A549 (cell line): ENCODE results near the gene MBNL2. TPM values are rescaled to one million over a fixed set of nuclear protein-coding genes. Genes with fewer than 3 reads are reported as not detected.

Experiments
- ATAC-seq, 2 experiments: fragments of 200-7000 bp in 1 of 2; fragments of >200 bp in 1 of 2; cut with Nextera tagmentation in 1 of 2; cut with Tn5 transposase in 1 of 2; 3 replicates each; pipeline versions ENCODE4 v1.8.0 to v1.9.1; 2018 to 2020; ENCODE audit warnings: mild to moderate bottlenecking in 1 of 2, moderate library complexity in 1 of 2
- CTCF ChIA-PET: fragments of 300-600 bp; sonication (Branson Sonifier 250); formaldehyde crosslinking; extraction: SDS; loops from one replicate; lab custom pipeline; 2021; ENCODE audit warnings: antibody characterized with exemption, inconsistent platforms; lab: Yijun Ruan, JAX
- POLR2A ChIA-PET: fragments of 350-600 bp; formaldehyde crosslinking; extraction: SDS; loops from one replicate; lab custom pipeline; 2021; ENCODE audit warnings: antibody characterized with exemption, inconsistent platforms; lab: Yijun Ruan, JAX
- DNase-seq, 2 experiments: peaks; one replicate each; pipeline versions ENCODE4 v3.0.0 to v3.0.0-alpha.2; 2011 to 2016; ENCODE audit warnings: low read depth in 1 of 2, low spot score in 1 of 2
- FAIRE-seq: peaks from 2 replicates; lab custom pipeline; 2011; peaks lifted over from hg19 to GRCh38; lab: Jason Lieb, UNC
- H3K27ac ChIP-seq, 2 experiments: fragments of >200 bp; sonication (Bioruptor Twin); formaldehyde crosslinking; 3 replicates each; pipeline ENCODE4 v1.5.1; 2016 to 2017
- H3K4me1 ChIP-seq: fragments of >200 bp; sonication (Bioruptor Twin); formaldehyde crosslinking; 3 replicates; pipeline ENCODE4 v1.6.1; 2016
- H3K4me2 ChIP-seq: fragments of >200 bp; sonication (Bioruptor Twin); formaldehyde crosslinking; 3 replicates; pipeline ENCODE4 v1.6.1; 2016
- H3K4me3 ChIP-seq: fragments of >200 bp; sonication (Bioruptor Twin); formaldehyde crosslinking; 3 replicates; pipeline ENCODE4 v1.5.1; 2016
- H3K9me3 ChIP-seq: fragments of >200 bp; sonication (Bioruptor Twin); formaldehyde crosslinking; 3 replicates; pipeline ENCODE4 v1.6.1; 2016
- ATOH8 ChIP-seq: fragments of 250-450 bp; sonication (Bioruptor Pico); IDR thresholded peaks from 2 replicates; pipeline ENCODE4 v1.5.0; 2020; ENCODE audit warnings: low read depth, mild to moderate bottlenecking, moderate library complexity
- BCL3 ChIP-seq: fragments of >200 bp; sonication (Bioruptor Twin); formaldehyde crosslinking; IDR thresholded peaks from 3 replicates; pipeline ENCODE4 v1.6.1; 2016
- CBX2 ChIP-seq: fragments of 200-600 bp; sonication (generic); IDR thresholded peaks from 2 replicates; pipeline ENCODE4 v1.6.1; 2016; ENCODE audit warnings: low read depth, mild to moderate bottlenecking, borderline replicate concordance
- CTCF ChIP-seq: fragments of >200 bp; sonication (Bioruptor Twin); formaldehyde crosslinking; IDR thresholded peaks from 3 replicates; pipeline ENCODE4 v1.5.1; 2016
- ESRRA ChIP-seq: fragments of 150-350 bp; IDR thresholded peaks from 2 replicates; pipeline ENCODE4 v1.6.1; 2014; ENCODE audit warnings: mild to moderate bottlenecking, low read length, borderline replicate concordance
- GATA3 ChIP-seq: IDR thresholded peaks from 2 replicates; pipeline ENCODE4 v1.6.1; 2012; ENCODE audit warnings: borderline replicate concordance
- HOXB5 ChIP-seq: fragments of 250-450 bp; sonication (Bioruptor Pico); IDR thresholded peaks from 2 replicates; pipeline ENCODE4 v1.5.0; 2020; ENCODE audit warnings: mild to moderate bottlenecking, moderate library complexity
- KDM1A ChIP-seq: fragments of 200-600 bp; sonication (generic); IDR thresholded peaks from 2 replicates; pipeline ENCODE4 v1.6.1; 2016; ENCODE audit warnings: low read depth, mild to moderate bottlenecking
- MAFK ChIP-seq: fragments of 450-650 bp; IDR thresholded peaks from 2 replicates; pipeline ENCODE4 v1.6.1; 2014; ENCODE audit not compliant: partially characterized antibody
- MAX ChIP-seq: IDR thresholded peaks from 2 replicates; pipeline ENCODE4 v1.6.1; 2012
- MAZ ChIP-seq: fragments of 150-350 bp; IDR thresholded peaks from 2 replicates; pipeline ENCODE4 v1.6.1; 2014; ENCODE audit warnings: antibody characterized with exemption, low read depth, low read length, borderline replicate concordance
- MYC ChIP-seq: IDR thresholded peaks from 2 replicates; pipeline ENCODE4 v1.6.1; 2012; ENCODE audit warnings: mild to moderate bottlenecking, inconsistent platforms, low read length, improper control_type of control experiment, borderline replicate concordance
- NPAS2 ChIP-seq: fragments of 250-450 bp; sonication (Bioruptor Pico); IDR thresholded peaks from 2 replicates; pipeline ENCODE4 v1.8.0; 2022; ENCODE audit warnings: mild to moderate bottlenecking, moderate library complexity, borderline replicate concordance
- PBX3 ChIP-seq: IDR thresholded peaks from 2 replicates; pipeline ENCODE4 v1.6.1; 2012
- POLR2AphosphoS2 ChIP-seq: conservative IDR thresholded peaks from 2 replicates; pipeline ENCODE4 v1.6.1; 2012; ENCODE audit warnings: low read length, improper control_type of control experiment, inconsistent platforms
- RFX5 ChIP-seq: fragments of 450-650 bp; IDR thresholded peaks from 2 replicates; pipeline ENCODE4 v1.7.1; 2014; ENCODE audit warnings: antibody characterized with exemption, mild to moderate bottlenecking, moderate library complexity
- SREBF2 ChIP-seq: fragments of 450-650 bp; IDR thresholded peaks from 2 replicates; pipeline ENCODE4 v1.6.1; 2014; ENCODE audit warnings: mild to moderate bottlenecking, moderate library complexity
- ZC3H11A ChIP-seq: fragments of 450-650 bp; IDR thresholded peaks from 2 replicates; pipeline ENCODE4 v1.6.1; 2014; ENCODE audit warnings: antibody characterized with exemption, mild to moderate bottlenecking
- ZFP36 ChIP-seq: fragments of 450-650 bp; IDR thresholded peaks from 2 replicates; pipeline ENCODE4 v1.6.1; 2014; ENCODE audit warnings: borderline replicate concordance; ENCODE audit not compliant: partially characterized antibody
- ZNF302 ChIP-seq: fragments of 250-450 bp; sonication (Bioruptor Pico); IDR thresholded peaks from 2 replicates; pipeline ENCODE4 v1.9.0; 2021; ENCODE audit warnings: inconsistent platforms, mild to moderate bottlenecking, moderate library complexity
- WGBS: methylation state at CpG from one replicate; pipeline ENCODE4 v1.1.6; 2017; ENCODE audit errors: missing lambda C conversion rate; 5-methylcytosine and 5-hydroxymethylcytosine counted together
- polyA plus RNA-seq, 4 experiments: library from polyadenylated mRNA; depleted of rRNA in 3 of 4; stranded (reverse); fragments of >200 nt; fragmentation: RNase III in 1 of 4; extraction: RNeasy Plus Mini Kit Qiagen cat#74134 plus additional on column Dnase treatment in 1 of 4; gene quantifications; 2 replicates in 3 of 4; 3 replicates in 1 of 4; pipeline ENCODE4 v1.2.3, GENCODE V29; 2011 to 2017

Gene MBNL2
- polyA plus RNA-seq, 2 of the 4 experiments (the other 2 are of a cell fraction) = 18.7 to 20.6 TPM

GRCh38 chr13:97397267-97397666, 175.1 kb downstream of the MBNL2 start (continued):
- no peak for TF ChIP-seq POLR2AphosphoS2
- no peak for TF ChIP-seq MYC

GRCh38 chr13:97401421-97401820, 179.3 kb downstream of the MBNL2 start:
- WGBS = 53% methylated on average over 3 of the region's 3 CpGs

GRCh38 chr13:97403893-97404750, 182.0 kb downstream of the MBNL2 start:
- Histone ChIP-seq H3K27ac (no peak overlapping the region), H3K4me1 (no peaks in the 10 kb centered on the region), H3K9me3 (no peaks in the 10 kb centered on the region), H3K4me3 (no peak overlapping the region), H3K4me2 (no peak overlapping the region)
- ChIA-PET POLR2A (no interaction called here), CTCF (no interaction called here)
- no peak for FAIRE-seq
- no peak for ATAC-seq
- DNase-seq = no peak
- 59% methylated on average over 3 of the region's 3 CpGs for WGBS
- TF ChIP-seq SREBF2 = no peak
- no peak for TF ChIP-seq NPAS2 (CRISPR knock-in tag)
- no peak for TF ChIP-seq MAZ
- TF ChIP-seq ZC3H11A = no peak
- no peak for TF ChIP-seq PBX3

More at GRCh38 chr13:97401421-97401820, 179.3 kb downstream of the MBNL2 start:
- H3K4me1 ChIP-seq = no peaks in the 10 kb centered on the region
- H3K4me2 ChIP-seq = no peak overlapping the region
- no peak for DNase-seq
- ATAC-seq = no peak
- ChIA-PET POLR2A (no interaction called here), CTCF (interaction anchor here (0.8 kb wide), 1 partner anchor 383 kb away, joined by 3 read pairs; no protein-coding TSS in a partner anchor)
- H3K4me3 ChIP-seq = no peak overlapping the region
- no peak overlapping the region for H3K27ac ChIP-seq
- H3K9me3 ChIP-seq = no peaks in the 10 kb centered on the region
- no peak for TF ChIP-seq BCL3
- no peak for TF ChIP-seq ZNF302
- TF ChIP-seq CBX2 = no peak
- TF ChIP-seq NPAS2 (CRISPR knock-in tag) = no peak
- no peak for TF ChIP-seq MAFK
- TF ChIP-seq GATA3 = no peak
- TF ChIP-seq KDM1A = no peak
- FAIRE-seq = no peak

GRCh38 chr13:97407540-97407939, 185.4 kb downstream of the MBNL2 start:
- ChIA-PET CTCF (interaction anchor here (0.5 to 1.3 kb wide), 3 partner anchors 10 to 178 kb away, joined by 3 to 4 read pairs (median 3); no protein-coding TSS in a partner anchor), POLR2A (interaction anchor here (1.8 kb wide), 1 partner anchor 26 kb away, joined by 5 read pairs; the partner anchor contains the start of gene RAP2A)
- 45% methylated on average over 2 of the region's 2 CpGs for WGBS
- Histone ChIP-seq H3K4me2 (no peak overlapping the region), H3K27ac (no peak overlapping the region), H3K9me3 (no peaks in the 10 kb centered on the region), H3K4me3 (no peak overlapping the region), H3K4me1 (no peaks in the 10 kb centered on the region)
- DNase-seq (no peak), FAIRE-seq (no peak), ATAC-seq (no peak)
- TF ChIP-seq HOXB5 (CRISPR knock-in tag) = no peak
- no peak for TF ChIP-seq ATOH8 (CRISPR knock-in tag)
- no peak for TF ChIP-seq ESRRA
- no peak for TF ChIP-seq MAZ
- no peak for TF ChIP-seq CTCF
- no peak for TF ChIP-seq SREBF2
- no peak for TF ChIP-seq ZFP36
- TF ChIP-seq GATA3 = no peak
- no peak for TF ChIP-seq MAX
- TF ChIP-seq RFX5 = no peak
